K562 (cell line): ENCODE data around the gene LHPP. TPM values are rescaled to one million over a fixed set of nuclear protein-coding genes. Genes with fewer than 3 reads are reported as not detected.
A peak's percentile ranks its signal among the peaks of the same experiment; 100 is the strongest.

ENCODE experiments used
- BRF1 ChIP-seq: IDR thresholded peaks from 3 replicates; pipeline ENCODE4 v1.6.1; 2011; ENCODE audit warnings: borderline replicate concordance, mild to moderate bottlenecking; ENCODE audit not compliant: insufficient read length; ENCODE audit errors: extremely low read depth
- COPS2 ChIP-seq: fragments of 450-650 bp; conservative IDR thresholded peaks from 2 replicates; pipeline ENCODE4 v1.6.1; 2016; ENCODE audit warnings: mild to moderate bottlenecking, moderate library complexity
- FOXP4 ChIP-seq: sonication (generic); formaldehyde crosslinking; IDR thresholded peaks from 2 replicates; pipeline ENCODE4 v1.8.0; 2022; ENCODE audit warnings: mild to moderate bottlenecking, missing genetic modification reagents, borderline replicate concordance
- HDAC1 ChIP-seq, 2 experiments: fragments of 450-650 bp; IDR thresholded peaks; 2 replicates each; pipeline ENCODE4 v1.6.1; 2016 to 2017; ENCODE audit warnings: inconsistent platforms in 1 of 2, mild to moderate bottlenecking in 1 of 2, moderate library complexity in 1 of 2
- HMG20A ChIP-seq: fragments of 450-650 bp; formaldehyde crosslinking; conservative IDR thresholded peaks from 2 replicates; pipeline ENCODE4 v1.4.0; 2020; ENCODE audit warnings: mild to moderate bottlenecking, mixed read lengths
- KLF13 ChIP-seq: fragments of 450-650 bp; IDR thresholded peaks from 2 replicates; pipeline ENCODE4 v1.6.1; 2016; ENCODE audit warnings: missing genetic modification characterization, low read depth, mild to moderate bottlenecking, missing compliant biosample characterization, moderate library complexity, borderline replicate concordance
- MAFK ChIP-seq: IDR thresholded peaks from 2 replicates; pipeline ENCODE4 v1.6.1; 2011; ENCODE audit warnings: low read length, improper control_type of control experiment
- MYBL2 ChIP-seq, 2 experiments: fragments of 450-650 bp in 1 of 2; sonication (generic) in 1 of 2; formaldehyde crosslinking in 1 of 2; IDR thresholded peaks; 2 replicates each; pipeline versions ENCODE4 v1.6.1 to v1.8.1; 2017 to 2022; ENCODE audit warnings: borderline replicate concordance in 1 of 2, inconsistent platforms in 1 of 2, low read depth in 1 of 2, mild to moderate bottlenecking in 1 of 2, missing genetic modification reagents in 1 of 2, moderate library complexity in 1 of 2
- NFE2L1 ChIP-seq: fragments of 450-650 bp; IDR thresholded peaks from 2 replicates; pipeline ENCODE4 v1.6.1; 2016; ENCODE audit warnings: missing genetic modification characterization, low read depth, mild to moderate bottlenecking, missing compliant biosample characterization, moderate library complexity, borderline replicate concordance
- NONO ChIP-seq, 2 experiments: fragments of 200-400 bp in 1 of 2; fragments of 450-650 bp in 1 of 2; formaldehyde crosslinking in 1 of 2; IDR thresholded peaks; 2 replicates each; pipeline ENCODE4 v1.6.1; 2017; ENCODE audit warnings: low read depth in 2 of 2, mild to moderate bottlenecking in 2 of 2, moderate library complexity in 2 of 2, low read length in 1 of 2
- NR4A1 ChIP-seq, 2 experiments: fragments of 250-450 bp in 1 of 2; fragments of 450-650 bp in 1 of 2; sonication (Bioruptor Pico) in 1 of 2; IDR thresholded peaks; 2 replicates each; pipeline versions ENCODE4 v1.4.0 to v1.6.1; 2016 to 2020; ENCODE audit warnings: mild to moderate bottlenecking in 2 of 2, missing compliant biosample characterization in 1 of 2, missing genetic modification characterization in 1 of 2, moderate library complexity in 1 of 2
- PKNOX1 ChIP-seq: fragments of 450-650 bp; IDR thresholded peaks from 2 replicates; pipeline ENCODE4 v1.6.1; 2016
- TAF1 ChIP-seq: IDR thresholded peaks from 2 replicates; pipeline ENCODE4 v1.6.1; 2011; ENCODE audit warnings: mild to moderate bottlenecking, low read length, moderate library complexity; ENCODE audit not compliant: insufficient read depth, control insufficient read depth, severe bottlenecking; ENCODE audit errors: extremely low read depth
- ZNF239 ChIP-seq: fragments of 250-450 bp; sonication (Bioruptor Pico); IDR thresholded peaks from 2 replicates; pipeline ENCODE4 v1.4.0; 2020; ENCODE audit warnings: mild to moderate bottlenecking
- ZNF277 ChIP-seq: fragments of 250-450 bp; sonication (Bioruptor Pico); IDR thresholded peaks from 2 replicates; pipeline ENCODE4 v1.8.0; 2022; ENCODE audit warnings: inconsistent platforms, mild to moderate bottlenecking, moderate library complexity, borderline replicate concordance
- ZNF511 ChIP-seq: sonication (generic); formaldehyde crosslinking; IDR thresholded peaks from 2 replicates; pipeline ENCODE4 v1.8.0; 2022; ENCODE audit warnings: mild to moderate bottlenecking, missing genetic modification reagents
- polyA plus RNA-seq, 8 experiments: library from polyadenylated mRNA; depleted of rRNA in 4 of 8; stranded (reverse) in 5 of 8; unstranded in 3 of 8; fragments of >200 nt; fragmentation: Nextera tagmentation in 2 of 8; fragmentation: Illumina TruSeq in 1 of 8; extraction: Ambion mirVana in 2 of 8; extraction: Trizol in 1 of 8; gene quantifications; 2 replicates each; pipeline versions ENCODE4 v1.2.1 to v1.2.3, GENCODE V29; 2011 to 2014; ENCODE audit warnings: inconsistent platforms in 1 of 8, missing spikeins in 1 of 8
- total RNA-seq, 7 experiments: library from RNA; depleted of rRNA in 6 of 7; stranded (reverse); fragments of >200 nt in 6 of 7; fragmentation: Illumina TruSeq in 2 of 7; extraction: Trizol in 2 of 7; gene quantifications; 2 replicates each; pipeline versions ENCODE4 v1.2.1 to v1.2.3, GENCODE V29; 2011 to 2021; ENCODE audit warnings: low replicate concordance in 1 of 7

Gene LHPP
- total and polyA plus RNA-seq, 9 of the 15 experiments (the other 6 are each of a cell fraction or from before 2014, with no cell fraction given), result 0.34 to 7.4 (median 3.0) TPM

- TF ChIP-seq ZNF277 (CRISPR knock-in tag), result no peak
- no peak for TF ChIP-seq ZNF511 (CRISPR knock-in tag)
- TF ChIP-seq KLF13, result no peak
- peak in 1 of 2 experiments; percentile 26; a peak in 2 of 4 replicates for TF ChIP-seq NONO (IDR thresholded peaks at IDR 0.05; ENCODE audit: low read depth in 2 of 2, low read length in 1 of 2)
- no peak for TF ChIP-seq HMG20A
- no peak for TF ChIP-seq ZNF239 (CRISPR knock-in tag)
- no peak for TF ChIP-seq MAFK
- no peak for TF ChIP-seq COPS2
- TF ChIP-seq TAF1, result peak; percentile 65
- no peak for TF ChIP-seq BRF1
- no peak for TF ChIP-seq FOXP4 (CRISPR knock-in tag)
- TF ChIP-seq NFE2L1 (tag), result no peak
- TF ChIP-seq HDAC1 (IDR thresholded peaks at IDR 0.05), result no peak
- TF ChIP-seq NR4A1 (CRISPR knock-in tag; IDR thresholded peaks at IDR 0.05), result no peak
- no peak for TF ChIP-seq NR4A1 (tag; IDR thresholded peaks at IDR 0.05)
- peak; percentile 35; the same call in 1 of the 2 replicates for TF ChIP-seq PKNOX1
- TF ChIP-seq MYBL2 (IDR thresholded peaks at IDR 0.05; ENCODE audit: low read depth), result no peak
- TF ChIP-seq MYBL2 (CRISPR knock-in tag; IDR thresholded peaks at IDR 0.05; ENCODE audit: borderline replicate concordance), result no peak
These were observed 42.7 kb upstream of the LHPP start, which contains the start of gene OAT (continued) for GRCh38 chr10:124418726-124419501.
